Measurements from ENCODE around the gene VAV1.
"Not testable (repeated sequence)": the region's sequence is repeated elsewhere in the genome, so short reads cannot be mapped to it uniquely, and the experiment has no call there.

VAV1 gene

GRCh38 chr19:6772866-6773322 lies 386 bp downstream of the VAV1 start:
- no peaks in the 10 kb centered on the region for H3K4me1 ChIP-seq (ENCODE audit: control insufficient read depth, insufficient read depth, low read length)
- peak overlapping the region; percentile 81 for H3K4me3 ChIP-seq (ENCODE audit: low read length)
- no peak overlapping the region for H3K27ac ChIP-seq (ENCODE audit: low read depth, low read length)
- no peaks in the 10 kb centered on the region for H3K27me3 ChIP-seq (ENCODE audit: control insufficient read depth, insufficient read depth, low read length)
- H3K9ac ChIP-seq (ENCODE audit: low read length) = peak overlapping the region; percentile 10
- no peaks in the 10 kb centered on the region for H3K36me3 ChIP-seq (ENCODE audit: control insufficient read depth, insufficient read depth, low read length)

GRCh38 chr19:6773323-6773931 lies 919 bp downstream of the VAV1 start:
- H3K27ac ChIP-seq (ENCODE audit: low read depth, low read length) = no peak overlapping the region
- no peaks in the 10 kb centered on the region for H3K4me1 ChIP-seq (ENCODE audit: control insufficient read depth, insufficient read depth, low read length)
- no peaks in the 10 kb centered on the region for H3K36me3 ChIP-seq (ENCODE audit: control insufficient read depth, insufficient read depth, low read length)
- H3K27me3 ChIP-seq (ENCODE audit: control insufficient read depth, insufficient read depth, low read length) = no peaks in the 10 kb centered on the region
- H3K4me3 ChIP-seq (ENCODE audit: low read length) = peak overlapping the region; percentile 81
- no peak overlapping the region for H3K9ac ChIP-seq (ENCODE audit: low read length)

GRCh38 chr19:6774821-6775707 lies 2.6 kb downstream of the VAV1 start:
- Histone ChIP-seq H3K4me1 (ENCODE audit: control insufficient read depth, insufficient read depth, low read length) (no peaks in the 10 kb centered on the region), H3K27me3 (ENCODE audit: control insufficient read depth, insufficient read depth, low read length) (no peaks in the 10 kb centered on the region), H3K27ac (ENCODE audit: low read depth, low read length) (no peak overlapping the region), H3K36me3 (ENCODE audit: control insufficient read depth, insufficient read depth, low read length) (no peaks in the 10 kb centered on the region), H3K4me3 (ENCODE audit: low read length) (no peak overlapping the region), H3K9ac (ENCODE audit: low read length) (no peak overlapping the region)

- H3K27ac ChIP-seq (ENCODE audit: low read depth, low read length); H3K4me1 ChIP-seq (ENCODE audit: control insufficient read depth, insufficient read depth, low read length); H3K9ac ChIP-seq (ENCODE audit: low read length); H3K4me3 ChIP-seq (ENCODE audit: low read length); H3K36me3 ChIP-seq (ENCODE audit: control insufficient read depth, insufficient read depth, low read length); H3K27me3 ChIP-seq (ENCODE audit: control insufficient read depth, insufficient read depth, low read length): not testable (repeated sequence)
These were observed 3.5 kb downstream of the VAV1 start for GRCh38 chr19:6776045-6776444.

- Histone ChIP-seq H3K27ac (ENCODE audit: low read depth, low read length) (no peak overlapping the region), H3K27me3 (ENCODE audit: control insufficient read depth, insufficient read depth, low read length) (no peaks in the 10 kb centered on the region), H3K4me3 (ENCODE audit: low read length) (no peak overlapping the region), H3K9ac (ENCODE audit: low read length) (no peak overlapping the region), H3K4me1 (ENCODE audit: control insufficient read depth, insufficient read depth, low read length) (no peaks in the 10 kb centered on the region), H3K36me3 (ENCODE audit: control insufficient read depth, insufficient read depth, low read length) (no peaks in the 10 kb centered on the region)
These were observed 4.5 kb downstream of the VAV1 start for GRCh38 chr19:6776999-6777398.

- H3K4me1 ChIP-seq (ENCODE audit: control insufficient read depth, insufficient read depth, low read length) = no peaks in the 10 kb centered on the region
- no peak overlapping the region for H3K27ac ChIP-seq (ENCODE audit: low read depth, low read length)
- H3K4me3 ChIP-seq (ENCODE audit: low read length) = no peak overlapping the region
- no peaks in the 10 kb centered on the region for H3K27me3 ChIP-seq (ENCODE audit: control insufficient read depth, insufficient read depth, low read length)
- no peaks in the 10 kb centered on the region for H3K36me3 ChIP-seq (ENCODE audit: control insufficient read depth, insufficient read depth, low read length)
- no peak overlapping the region for H3K9ac ChIP-seq (ENCODE audit: low read length)
These were observed 4.9 kb downstream of the VAV1 start for GRCh38 chr19:6777434-6777833.

- H3K9ac ChIP-seq (ENCODE audit: low read length) = no peak overlapping the region
- no peak overlapping the region for H3K4me3 ChIP-seq (ENCODE audit: low read length)
- H3K4me1 ChIP-seq (ENCODE audit: control insufficient read depth, insufficient read depth, low read length) = no peaks in the 10 kb centered on the region
- no peaks in the 10 kb centered on the region for H3K36me3 ChIP-seq (ENCODE audit: control insufficient read depth, insufficient read depth, low read length)
- no peak overlapping the region for H3K27ac ChIP-seq (ENCODE audit: low read depth, low read length)
- H3K27me3 ChIP-seq (ENCODE audit: control insufficient read depth, insufficient read depth, low read length) = no peaks in the 10 kb centered on the region
These were observed 5.9 kb downstream of the VAV1 start for GRCh38 chr19:6778386-6778785.

- Histone ChIP-seq H3K4me1 (ENCODE audit: control insufficient read depth, insufficient read depth, low read length) (no peaks in the 10 kb centered on the region), H3K36me3 (ENCODE audit: control insufficient read depth, insufficient read depth, low read length) (no peaks in the 10 kb centered on the region), H3K27ac (ENCODE audit: low read depth, low read length) (no peak overlapping the region), H3K4me3 (ENCODE audit: low read length) (no peak overlapping the region), H3K9ac (ENCODE audit: low read length) (no peak overlapping the region), H3K27me3 (ENCODE audit: control insufficient read depth, insufficient read depth, low read length) (no peaks in the 10 kb centered on the region)
These were observed 6.7 kb downstream of the VAV1 start for GRCh38 chr19:6779206-6779605.

- Histone ChIP-seq H3K27me3 (ENCODE audit: control insufficient read depth, insufficient read depth, low read length) (no peaks in the 10 kb centered on the region), H3K9ac (ENCODE audit: low read length) (no peak overlapping the region), H3K36me3 (ENCODE audit: control insufficient read depth, insufficient read depth, low read length) (no peaks in the 10 kb centered on the region), H3K4me1 (ENCODE audit: control insufficient read depth, insufficient read depth, low read length) (no peaks in the 10 kb centered on the region), H3K27ac (ENCODE audit: low read depth, low read length) (no peak overlapping the region), H3K4me3 (ENCODE audit: low read length) (no peak overlapping the region)
These were observed 14.9 kb downstream of the VAV1 start for GRCh38 chr19:6787393-6787792.

- no peaks in the 10 kb centered on the region for H3K36me3 ChIP-seq (ENCODE audit: control insufficient read depth, insufficient read depth, low read length)
- H3K27ac ChIP-seq (ENCODE audit: low read depth, low read length) = no peak overlapping the region
These were observed 16.4 kb downstream of the VAV1 start for GRCh38 chr19:6788896-6789295.

GRCh38 chr19:6790194-6791128 lies 18.0 kb downstream of the VAV1 start:
- Histone ChIP-seq H3K9ac (ENCODE audit: low read length) (no peak overlapping the region), H3K27ac (ENCODE audit: low read depth, low read length) (no peak overlapping the region), H3K4me1 (ENCODE audit: control insufficient read depth, insufficient read depth, low read length) (no peaks in the 10 kb centered on the region), H3K4me3 (ENCODE audit: low read length) (no peak overlapping the region), H3K36me3 (ENCODE audit: control insufficient read depth, insufficient read depth, low read length) (no peaks in the 10 kb centered on the region), H3K27me3 (ENCODE audit: control insufficient read depth, insufficient read depth, low read length) (no peaks in the 10 kb centered on the region)

More at GRCh38 chr19:6788896-6789295, 16.4 kb downstream of the VAV1 start:
- no peak overlapping the region for H3K9ac ChIP-seq (ENCODE audit: low read length)
- no peaks in the 10 kb centered on the region for H3K27me3 ChIP-seq (ENCODE audit: control insufficient read depth, insufficient read depth, low read length)
- no peak overlapping the region for H3K4me3 ChIP-seq (ENCODE audit: low read length)
- no peaks in the 10 kb centered on the region for H3K4me1 ChIP-seq (ENCODE audit: control insufficient read depth, insufficient read depth, low read length)

GRCh38 chr19:6791237-6791636 lies 18.7 kb downstream of the VAV1 start:
- no peaks in the 10 kb centered on the region for H3K36me3 ChIP-seq (ENCODE audit: control insufficient read depth, insufficient read depth, low read length)
- no peak overlapping the region for H3K9ac ChIP-seq (ENCODE audit: low read length)
- no peaks in the 10 kb centered on the region for H3K27me3 ChIP-seq (ENCODE audit: control insufficient read depth, insufficient read depth, low read length)
- no peak overlapping the region for H3K27ac ChIP-seq (ENCODE audit: low read depth, low read length)
- no peak overlapping the region for H3K4me3 ChIP-seq (ENCODE audit: low read length)
- H3K4me1 ChIP-seq (ENCODE audit: control insufficient read depth, insufficient read depth, low read length) = no peaks in the 10 kb centered on the region
